Kidney tubule cell (primary cell): ENCODE data around the gene TMEM237.
"Not testable (repeated sequence)": the region's sequence is repeated elsewhere in the genome, so short reads cannot be mapped to it uniquely, and the experiment has no call there.

Experiments
- DNase-seq: peaks from one replicate; pipeline ENCODE4 v3.0.0-alpha.2; 2018; ENCODE audit warnings: low spot score

TMEM237 gene

GRCh38 chr2:201643216-201643890 lies at the start of gene TMEM237:
TSS of gene TMEM237 (minus strand) at chr2:201643503. CDS start at chr2:201643400, 103 bp downstream.
- DNase-seq, result peak; percentile 43

- DNase-seq, result no peak
These were observed 41.9 kb upstream of the TMEM237 start for GRCh38 chr2:201685156-201685555.

GRCh38 chr2:201680743-201681142 lies 37.4 kb upstream of the TMEM237 start:
- DNase-seq, result peak; percentile 9

GRCh38 chr2:201678401-201678800 lies 35.1 kb upstream of the TMEM237 start:
- DNase-seq, result no peak

GRCh38 chr2:201675454-201675853 lies 32.2 kb upstream of the TMEM237 start:
- DNase-seq, result no peak

- DNase-seq, result no peak
These were observed 31.5 kb upstream of the TMEM237 start for GRCh38 chr2:201674794-201675193.

GRCh38 chr2:201674298-201674697 lies 31.0 kb upstream of the TMEM237 start:
- no peak for DNase-seq

- no peak for DNase-seq
These were observed 30.2 kb upstream of the TMEM237 start for GRCh38 chr2:201673546-201673945.

GRCh38 chr2:201671205-201671604 lies 27.9 kb upstream of the TMEM237 start:
- not testable (repeated sequence) for DNase-seq

- DNase-seq, result no peak
These were observed 26.6 kb upstream of the TMEM237 start for GRCh38 chr2:201669865-201670264.

- DNase-seq, result no peak
These were observed 25.2 kb upstream of the TMEM237 start for GRCh38 chr2:201668402-201668910.

GRCh38 chr2:201664334-201664733 lies 21.0 kb upstream of the TMEM237 start:
- no peak for DNase-seq

- DNase-seq, result no peak
These were observed 18.1 kb upstream of the TMEM237 start for GRCh38 chr2:201661366-201661765.

GRCh38 chr2:201660293-201660895 lies 17.1 kb upstream of the TMEM237 start:
- DNase-seq, result no peak

GRCh38 chr2:201656740-201657139 lies 13.4 kb upstream of the TMEM237 start:
- no peak for DNase-seq

GRCh38 chr2:201656102-201656501 lies 12.8 kb upstream of the TMEM237 start:
- no peak for DNase-seq

- DNase-seq, result peak; percentile 73
These were observed 11.5 kb upstream of the TMEM237 start for GRCh38 chr2:201654616-201655384.

GRCh38 chr2:201653221-201653620 lies 9.9 kb upstream of the TMEM237 start:
- no peak for DNase-seq

- DNase-seq, result no peak
These were observed 6.1 kb upstream of the TMEM237 start for GRCh38 chr2:201649442-201649841.

GRCh38 chr2:201647431-201647830 lies 4.1 kb upstream of the TMEM237 start:
- DNase-seq, result no peak

- no peak for DNase-seq
These were observed 698 bp upstream of the TMEM237 start for GRCh38 chr2:201644001-201644400.

- peak; percentile 80 for DNase-seq
These were observed 606 bp downstream of the TMEM237 start for GRCh38 chr2:201642579-201643215.
